Suprapubic skin (tissue), 4 donors: Measurements from ENCODE around the gene TTC28. TPM values are rescaled to one million over a fixed set of nuclear protein-coding genes. Genes with fewer than 3 reads are reported as not detected.

ENCODE experiments used
- DNase-seq, 2 donors: peaks; one replicate each; pipeline ENCODE4 v3.0.0-alpha.2; 2019; ENCODE audit warnings: low spot score in 2 of 2
- H3K27ac ChIP-seq: fragments of 200-600 bp; sonication (generic); one replicate; pipeline ENCODE4 v1.5.1; 2019
- H3K27me3 ChIP-seq: fragments of 200-600 bp; sonication (generic); one replicate; pipeline ENCODE4 v1.5.1; 2019
- H3K36me3 ChIP-seq: fragments of 200-600 bp; sonication (generic); one replicate; pipeline ENCODE4 v1.5.1; 2019
- H3K4me1 ChIP-seq: fragments of 200-600 bp; sonication (generic); one replicate; pipeline ENCODE4 v1.5.1; 2019
- H3K4me3 ChIP-seq: fragments of 200-600 bp; sonication (generic); one replicate; pipeline ENCODE4 v1.5.1; 2019; ENCODE audit warnings: mild to moderate bottlenecking
- H3K9me3 ChIP-seq: fragments of 200-600 bp; sonication (generic); one replicate; pipeline ENCODE4 v1.5.1; 2019
- EP300 ChIP-seq: sonication (generic); formaldehyde crosslinking; IDR thresholded peaks from one replicate; pipeline ENCODE4 v1.6.1; 2017; ENCODE audit warnings: antibody characterized with exemption
- POLR2A ChIP-seq, 2 donors: fragments of 450-650 bp; IDR thresholded peaks; one replicate each; pipeline ENCODE4 v1.6.1; 2017; ENCODE audit warnings: antibody characterized with exemption in 2 of 2, mild to moderate bottlenecking in 2 of 2, moderate library complexity in 2 of 2
- POLR2AphosphoS5 ChIP-seq, 3 donors: sonication (generic); formaldehyde crosslinking; IDR thresholded peaks; one replicate each; pipeline ENCODE4 v1.6.1; 2017; ENCODE audit warnings: antibody characterized with exemption in 3 of 3
- WGBS: methylation state at CpG from one replicate; pipeline ENCODE4 v1.1.5; 2018; 5-methylcytosine and 5-hydroxymethylcytosine counted together
- total RNA-seq, 4 donors: library from RNA; depleted of rRNA; stranded (reverse); fragments of >200 nt; gene quantifications; one replicate each; pipeline ENCODE4 v1.1.0, GENCODE V29; 2016
- TF ChIP-seq, protein P1 (sequence below), 2 donors: fragments of 200-600 bp in 1 of 2; fragments of 450-650 bp in 1 of 2; sonication (generic) in 1 of 2; IDR thresholded peaks; one replicate each; pipeline ENCODE4 v1.5.1; 2016 to 2019; ENCODE audit warnings: antibody characterized with exemption in 2 of 2, mild to moderate bottlenecking in 1 of 2, moderate library complexity in 1 of 2

The TTC28 gene
- total RNA-seq, 4 donors from 2014 or later: 8.1 to 23.1 (median 11.7) TPM

DNA sequence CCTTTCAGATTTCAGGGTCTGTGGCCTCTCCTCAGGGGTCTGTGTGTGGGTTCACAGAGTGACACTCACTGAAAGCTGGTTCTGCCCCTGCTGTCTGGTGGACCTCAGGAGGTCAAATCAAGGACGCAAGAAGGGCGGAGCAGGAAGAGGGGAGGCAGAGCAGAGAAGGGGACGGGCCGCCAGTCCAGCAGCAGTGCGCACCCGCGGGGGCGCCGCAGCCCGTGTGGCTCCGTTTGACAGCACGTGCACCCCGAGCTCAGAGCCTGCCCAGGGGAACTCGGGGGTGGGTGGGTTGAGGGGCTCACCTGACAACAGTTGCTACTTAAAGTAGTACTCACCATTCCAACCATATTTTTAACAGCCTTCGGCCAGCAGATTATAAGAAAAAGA lies 689.2 kb downstream of the TTC28 start:
- Histone ChIP-seq H3K36me3 (peaks cover 41% of the 10 kb centered on the region), H3K27me3 (no peaks in the 10 kb centered on the region), H3K27ac (no peak overlapping the region), H3K9me3 (no peaks in the 10 kb centered on the region), H3K4me3 (no peak overlapping the region), H3K4me1 (peaks cover 5% of the 10 kb centered on the region)
- WGBS: 94% methylated on average over 12 of the region's 15 CpGs
- peak; percentile 47 to 65 for DNase-seq
- TF ChIP-seq POLR2A (IDR thresholded peaks at IDR 0.05): no peak
- TF ChIP-seq, protein P1, sequence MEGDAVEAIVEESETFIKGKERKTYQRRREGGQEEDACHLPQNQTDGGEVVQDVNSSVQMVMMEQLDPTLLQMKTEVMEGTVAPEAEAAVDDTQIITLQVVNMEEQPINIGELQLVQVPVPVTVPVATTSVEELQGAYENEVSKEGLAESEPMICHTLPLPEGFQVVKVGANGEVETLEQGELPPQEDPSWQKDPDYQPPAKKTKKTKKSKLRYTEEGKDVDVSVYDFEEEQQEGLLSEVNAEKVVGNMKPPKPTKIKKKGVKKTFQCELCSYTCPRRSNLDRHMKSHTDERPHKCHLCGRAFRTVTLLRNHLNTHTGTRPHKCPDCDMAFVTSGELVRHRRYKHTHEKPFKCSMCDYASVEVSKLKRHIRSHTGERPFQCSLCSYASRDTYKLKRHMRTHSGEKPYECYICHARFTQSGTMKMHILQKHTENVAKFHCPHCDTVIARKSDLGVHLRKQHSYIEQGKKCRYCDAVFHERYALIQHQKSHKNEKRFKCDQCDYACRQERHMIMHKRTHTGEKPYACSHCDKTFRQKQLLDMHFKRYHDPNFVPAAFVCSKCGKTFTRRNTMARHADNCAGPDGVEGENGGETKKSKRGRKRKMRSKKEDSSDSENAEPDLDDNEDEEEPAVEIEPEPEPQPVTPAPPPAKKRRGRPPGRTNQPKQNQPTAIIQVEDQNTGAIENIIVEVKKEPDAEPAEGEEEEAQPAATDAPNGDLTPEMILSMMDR (IDR thresholded peaks at IDR 0.05): no peak
- TF ChIP-seq EP300: no peak

DNA sequence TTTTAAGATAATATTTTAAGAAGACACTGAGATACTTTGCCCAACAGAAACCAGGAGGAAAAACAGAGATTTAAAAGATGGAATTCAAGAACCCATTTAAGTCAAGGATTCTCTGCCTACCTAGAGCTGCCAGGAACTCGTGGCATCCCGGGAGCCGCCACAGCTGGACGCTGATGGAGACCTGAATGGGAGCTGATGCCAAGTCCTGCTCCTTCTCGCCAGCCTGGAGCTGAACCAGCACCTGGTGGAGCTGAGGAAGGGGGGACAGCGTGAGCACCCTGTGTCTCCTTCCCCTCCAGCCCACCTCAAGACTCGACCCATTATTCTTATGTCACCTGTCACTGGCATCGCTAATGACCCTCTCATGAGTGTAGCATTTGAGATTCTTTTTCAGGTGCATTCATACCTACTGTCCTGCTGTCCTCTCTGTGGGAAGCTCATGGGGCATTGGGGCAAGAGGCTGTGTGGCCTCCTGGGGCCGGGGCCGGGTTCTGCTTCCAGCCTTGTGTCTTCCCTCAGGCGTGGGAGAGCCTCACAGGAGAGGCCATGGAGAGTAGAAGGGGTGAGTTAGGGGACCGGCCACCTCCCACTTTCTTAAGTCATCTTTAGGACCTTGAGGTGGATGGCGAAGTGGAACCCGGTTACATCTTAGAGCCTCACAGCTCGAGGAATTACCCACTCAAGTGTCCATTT lies 689.7 kb downstream of the TTC28 start:
- no peak overlapping the region for H3K4me3 ChIP-seq
- no peak overlapping the region for H3K27ac ChIP-seq
- H3K36me3 ChIP-seq: peaks cover 41% of the 10 kb centered on the region
- WGBS: 94% methylated on average over 14 of the region's 15 CpGs
- no peaks in the 10 kb centered on the region for H3K9me3 ChIP-seq
- no peak for TF ChIP-seq POLR2A (IDR thresholded peaks at IDR 0.05)
- TF ChIP-seq POLR2AphosphoS5 (IDR thresholded peaks at IDR 0.05): no peak
- TF ChIP-seq, protein P1 (IDR thresholded peaks at IDR 0.05): no peak
- TF ChIP-seq EP300: no peak
- peaks cover 5% of the 10 kb centered on the region for H3K4me1 ChIP-seq
- H3K27me3 ChIP-seq: no peaks in the 10 kb centered on the region
- peak; percentile 53 to 71 for DNase-seq

DNA sequence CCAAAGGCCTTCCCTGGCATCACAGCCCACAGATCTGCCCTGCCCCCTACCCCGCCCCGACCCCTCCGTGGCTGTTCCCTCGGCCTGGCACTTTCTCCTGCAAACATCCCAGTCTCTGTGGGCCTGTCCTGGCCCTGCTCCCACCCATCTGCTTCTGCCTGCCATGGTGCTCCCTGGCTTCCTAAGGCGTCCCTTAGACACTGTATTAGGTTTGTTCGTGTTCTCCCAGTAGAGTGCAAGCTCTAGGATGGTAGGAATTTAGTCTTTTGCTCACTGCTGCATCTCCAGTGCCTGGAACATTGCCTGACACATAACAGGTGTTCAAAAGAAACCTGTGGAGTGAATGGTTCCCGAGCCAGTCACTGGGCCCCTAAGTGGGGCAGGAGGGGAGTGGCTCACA lies 690.9 kb downstream of the TTC28 start:
- no peaks in the 10 kb centered on the region for H3K9me3 ChIP-seq
- 83% methylated on average over 7 of the region's 7 CpGs for WGBS
- no peak overlapping the region for H3K4me3 ChIP-seq
- H3K27me3 ChIP-seq: no peaks in the 10 kb centered on the region
- DNase-seq: peak in 1 of 2 donors; percentile 48
- peaks cover 48% of the 10 kb centered on the region for H3K36me3 ChIP-seq
- TF ChIP-seq POLR2A (IDR thresholded peaks at IDR 0.05) (no peak), EP300 (no peak), POLR2AphosphoS5 (IDR thresholded peaks at IDR 0.05) (no peak)
- TF ChIP-seq, protein P1 (IDR thresholded peaks at IDR 0.05): no peak
- peaks cover 5% of the 10 kb centered on the region for H3K4me1 ChIP-seq
- H3K27ac ChIP-seq: no peak overlapping the region

DNA sequence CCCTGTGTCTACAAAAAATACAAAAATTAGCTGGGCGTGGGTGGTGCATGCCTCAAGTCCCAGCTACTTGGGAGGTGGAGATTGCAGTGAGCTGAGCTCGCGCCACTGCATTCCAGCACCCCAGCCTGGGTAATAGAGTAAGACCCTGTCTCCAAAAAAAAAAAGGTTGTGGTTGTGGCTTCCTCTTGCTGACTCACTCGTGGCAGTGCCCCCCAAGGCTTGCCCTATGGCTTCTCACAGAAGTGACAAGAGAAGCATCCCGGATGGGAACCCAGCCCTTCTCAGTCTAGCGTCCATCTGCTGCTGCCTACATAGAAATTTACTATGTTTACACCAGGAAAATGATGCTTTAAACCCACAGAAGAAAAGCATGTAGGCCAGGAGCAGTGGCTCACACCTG lies 692.1 kb downstream of the TTC28 start:
- Histone ChIP-seq H3K36me3 (peaks cover 52% of the 10 kb centered on the region), H3K9me3 (no peaks in the 10 kb centered on the region), H3K4me1 (peaks cover 5% of the 10 kb centered on the region), H3K27me3 (no peaks in the 10 kb centered on the region), H3K27ac (no peak overlapping the region), H3K4me3 (no peak overlapping the region)
- WGBS: 64% methylated on average over 6 of the region's 6 CpGs
- peak in 1 of 2 donors; percentile 48 for DNase-seq
- no peak for TF ChIP-seq POLR2A (IDR thresholded peaks at IDR 0.05)
- TF ChIP-seq EP300: no peak
- no peak for TF ChIP-seq POLR2AphosphoS5 (IDR thresholded peaks at IDR 0.05)
- TF ChIP-seq, protein P1 (IDR thresholded peaks at IDR 0.05): no peak

DNA sequence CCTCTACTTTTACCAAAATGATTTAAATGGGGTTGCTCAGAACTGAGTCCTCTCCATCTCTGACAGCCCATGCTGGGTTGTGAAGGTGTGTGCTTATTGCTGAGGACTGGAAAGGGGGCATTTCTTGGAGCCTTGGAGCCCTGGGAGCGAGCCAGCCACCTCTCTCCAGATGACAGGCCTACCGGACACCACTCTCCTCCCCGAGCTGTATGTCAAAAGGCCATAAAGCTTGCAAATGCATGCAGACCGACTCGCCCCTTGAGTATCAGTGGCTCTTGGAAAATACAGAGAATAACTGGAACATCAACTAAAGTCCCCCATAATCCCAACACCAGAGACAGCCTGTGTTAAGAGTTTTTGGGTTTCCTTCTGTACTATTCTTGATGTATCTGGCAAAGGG lies 692.7 kb downstream of the TTC28 start:
- WGBS: 82% methylated on average over 5 of the region's 5 CpGs
- Histone ChIP-seq H3K4me3 (no peak overlapping the region), H3K27me3 (no peaks in the 10 kb centered on the region), H3K9me3 (no peaks in the 10 kb centered on the region), H3K4me1 (peaks cover 5% of the 10 kb centered on the region), H3K27ac (no peak overlapping the region), H3K36me3 (peaks cover 52% of the 10 kb centered on the region)
- no peak for TF ChIP-seq EP300
- TF ChIP-seq, protein P1 (IDR thresholded peaks at IDR 0.05): no peak
- TF ChIP-seq POLR2A (IDR thresholded peaks at IDR 0.05): no peak
- DNase-seq: peak in 1 of 2 donors; percentile 52
